ENCODE data around the gene OR2A42.
"Not testable (repeated sequence)": the region's sequence is repeated elsewhere in the genome, so short reads cannot be mapped to it uniquely, and the experiment has no call there.

DNA sequence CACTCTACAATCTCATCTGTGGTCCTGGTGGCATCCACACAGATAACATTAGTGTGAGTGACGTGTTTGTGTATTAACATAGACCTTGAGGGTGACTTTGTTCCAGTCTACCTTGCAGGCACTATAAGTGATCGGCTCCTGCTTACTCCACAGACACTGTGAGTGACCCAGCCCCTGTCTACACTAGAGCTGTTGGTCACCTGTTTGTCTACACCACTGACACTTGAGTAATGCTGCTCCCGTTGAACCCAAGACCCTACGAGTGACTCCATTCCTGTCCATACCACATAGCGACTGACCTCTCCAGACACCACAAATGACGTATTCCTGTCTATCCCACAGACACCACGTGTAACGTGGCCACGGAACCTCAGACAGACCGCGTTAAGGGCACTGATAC, 45.6 kb downstream of the OR2A42 start:
- TF ChIP-seq EZH2phosphoT487 (IDR thresholded peaks at IDR 0.05; ENCODE audit: insufficient read depth, low read depth); EZH2 (IDR thresholded peaks at IDR 0.05; ENCODE audit: insufficient read depth, poor library complexity, severe bottlenecking): not testable (repeated sequence)
